ENCODE measurements around the gene DUOX1.

DNA sequence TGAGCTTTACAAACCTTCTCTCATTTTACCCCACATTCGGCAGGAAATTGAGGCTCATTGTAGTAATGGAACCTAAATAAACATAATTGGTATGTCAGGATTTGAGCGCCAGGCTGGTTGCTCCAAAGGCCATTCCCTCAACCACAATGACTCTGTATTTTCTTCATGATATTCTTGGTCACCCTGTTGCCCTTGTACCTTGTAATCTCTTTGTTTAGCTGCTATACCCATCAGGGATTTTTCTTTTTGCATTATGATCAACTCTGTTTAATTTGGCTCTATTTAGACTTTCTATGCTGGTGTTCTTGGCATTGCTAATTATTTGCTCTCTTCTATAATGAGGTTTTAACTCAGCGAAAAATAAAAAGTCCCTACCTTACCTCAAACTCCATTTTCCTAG, 45.6 kb upstream of the DUOX1 start:
- TF ChIP-seq, protein P1, sequence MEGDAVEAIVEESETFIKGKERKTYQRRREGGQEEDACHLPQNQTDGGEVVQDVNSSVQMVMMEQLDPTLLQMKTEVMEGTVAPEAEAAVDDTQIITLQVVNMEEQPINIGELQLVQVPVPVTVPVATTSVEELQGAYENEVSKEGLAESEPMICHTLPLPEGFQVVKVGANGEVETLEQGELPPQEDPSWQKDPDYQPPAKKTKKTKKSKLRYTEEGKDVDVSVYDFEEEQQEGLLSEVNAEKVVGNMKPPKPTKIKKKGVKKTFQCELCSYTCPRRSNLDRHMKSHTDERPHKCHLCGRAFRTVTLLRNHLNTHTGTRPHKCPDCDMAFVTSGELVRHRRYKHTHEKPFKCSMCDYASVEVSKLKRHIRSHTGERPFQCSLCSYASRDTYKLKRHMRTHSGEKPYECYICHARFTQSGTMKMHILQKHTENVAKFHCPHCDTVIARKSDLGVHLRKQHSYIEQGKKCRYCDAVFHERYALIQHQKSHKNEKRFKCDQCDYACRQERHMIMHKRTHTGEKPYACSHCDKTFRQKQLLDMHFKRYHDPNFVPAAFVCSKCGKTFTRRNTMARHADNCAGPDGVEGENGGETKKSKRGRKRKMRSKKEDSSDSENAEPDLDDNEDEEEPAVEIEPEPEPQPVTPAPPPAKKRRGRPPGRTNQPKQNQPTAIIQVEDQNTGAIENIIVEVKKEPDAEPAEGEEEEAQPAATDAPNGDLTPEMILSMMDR (IDR thresholded peaks at IDR 0.05; ENCODE audit: insufficient read depth, low read length): no peak
- TF ChIP-seq, protein P2, sequence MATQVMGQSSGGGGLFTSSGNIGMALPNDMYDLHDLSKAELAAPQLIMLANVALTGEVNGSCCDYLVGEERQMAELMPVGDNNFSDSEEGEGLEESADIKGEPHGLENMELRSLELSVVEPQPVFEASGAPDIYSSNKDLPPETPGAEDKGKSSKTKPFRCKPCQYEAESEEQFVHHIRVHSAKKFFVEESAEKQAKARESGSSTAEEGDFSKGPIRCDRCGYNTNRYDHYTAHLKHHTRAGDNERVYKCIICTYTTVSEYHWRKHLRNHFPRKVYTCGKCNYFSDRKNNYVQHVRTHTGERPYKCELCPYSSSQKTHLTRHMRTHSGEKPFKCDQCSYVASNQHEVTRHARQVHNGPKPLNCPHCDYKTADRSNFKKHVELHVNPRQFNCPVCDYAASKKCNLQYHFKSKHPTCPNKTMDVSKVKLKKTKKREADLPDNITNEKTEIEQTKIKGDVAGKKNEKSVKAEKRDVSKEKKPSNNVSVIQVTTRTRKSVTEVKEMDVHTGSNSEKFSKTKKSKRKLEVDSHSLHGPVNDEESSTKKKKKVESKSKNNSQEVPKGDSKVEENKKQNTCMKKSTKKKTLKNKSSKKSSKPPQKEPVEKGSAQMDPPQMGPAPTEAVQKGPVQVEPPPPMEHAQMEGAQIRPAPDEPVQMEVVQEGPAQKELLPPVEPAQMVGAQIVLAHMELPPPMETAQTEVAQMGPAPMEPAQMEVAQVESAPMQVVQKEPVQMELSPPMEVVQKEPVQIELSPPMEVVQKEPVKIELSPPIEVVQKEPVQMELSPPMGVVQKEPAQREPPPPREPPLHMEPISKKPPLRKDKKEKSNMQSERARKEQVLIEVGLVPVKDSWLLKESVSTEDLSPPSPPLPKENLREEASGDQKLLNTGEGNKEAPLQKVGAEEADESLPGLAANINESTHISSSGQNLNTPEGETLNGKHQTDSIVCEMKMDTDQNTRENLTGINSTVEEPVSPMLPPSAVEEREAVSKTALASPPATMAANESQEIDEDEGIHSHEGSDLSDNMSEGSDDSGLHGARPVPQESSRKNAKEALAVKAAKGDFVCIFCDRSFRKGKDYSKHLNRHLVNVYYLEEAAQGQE (IDR thresholded peaks at IDR 0.05; ENCODE audit: insufficient replicate concordance, low read depth): no peak
- TF ChIP-seq POLR2AphosphoS5 (IDR thresholded peaks at IDR 0.05; ENCODE audit: low read depth): no peak
- TF ChIP-seq GABPA (IDR thresholded peaks at IDR 0.05; ENCODE audit: low read depth): no peak
- TF ChIP-seq SPI1 (IDR thresholded peaks at IDR 0.05; ENCODE audit: borderline replicate concordance, low read depth): no peak
